Ovary (tissue), 9 donors: ENCODE data around the gene ENAH. TPM values are rescaled to one million over a fixed set of nuclear protein-coding genes. Genes with fewer than 3 reads are reported as not detected.
"Not testable (repeated sequence)": the region's sequence is repeated elsewhere in the genome, so short reads cannot be mapped to it uniquely, and the experiment has no call there.

ENCODE experiments used
- DNase-seq, 5 donors: peaks; one replicate each; pipeline ENCODE4 v3.0.0-alpha.2; 2019 to 2020
- H3K27ac ChIP-seq, 2 donors: fragments of 200-600 bp; one replicate each; pipeline versions ENCODE4 v1.5.1 to v1.8.0; 2019 to 2022
- H3K27me3 ChIP-seq: fragments of 200-600 bp; one replicate; pipeline ENCODE4 v1.8.0; 2022
- H3K36me3 ChIP-seq: fragments of 200-600 bp; sonication (generic); one replicate; pipeline ENCODE4 v1.5.1; 2019
- H3K4me1 ChIP-seq: one replicate; pipeline ENCODE4 v1.8.1; 2013; ENCODE audit warnings: mild to moderate bottlenecking, moderate library complexity; ENCODE audit not compliant: insufficient read depth
- H3K4me3 ChIP-seq: fragments of 200-600 bp; sonication (generic); one replicate; pipeline ENCODE4 v1.5.1; 2017
- H3K9me3 ChIP-seq, 2 donors: fragments of 200-600 bp in 1 of 2; sonication (generic) in 1 of 2; one replicate each; pipeline versions ENCODE4 v1.5.1 to v1.8.1; 2013 to 2019; ENCODE audit warnings: mild to moderate bottlenecking in 1 of 2, moderate library complexity in 1 of 2
- EP300 ChIP-seq: sonication (generic); formaldehyde crosslinking; IDR thresholded peaks from one replicate; pipeline ENCODE4 v1.6.1; 2017; ENCODE audit warnings: antibody characterized with exemption
- POLR2A ChIP-seq: fragments of 450-650 bp; IDR thresholded peaks from one replicate; pipeline ENCODE4 v1.6.1; 2017; ENCODE audit warnings: antibody characterized with exemption, mild to moderate bottlenecking, moderate library complexity
- WGBS, 3 donors: extraction: QIAGEN DNeasy Blood & Tissue Kit in 1 of 3; methylation state at CpG; one replicate each; pipeline versions ENCODE4 v1.1.5 to v1.1.7; 2013 to 2017; 5-methylcytosine and 5-hydroxymethylcytosine counted together
- intact Hi-C, 4 donors: fragments of 100-400 bp; cut with DNase I; formaldehyde crosslinking; loops; one replicate each; pipeline versions ENCODE4 v1.11.0 to v1.15.1; 2022 to 2023
- polyA plus RNA-seq, 2 donors: library from polyadenylated mRNA; stranded (reverse); fragments of 200-250 nt in 1 of 2; fragments of 350-450 nt in 1 of 2; fragmentation: Illumina TruSeq in 1 of 2; extraction: RNeasy Lipid Tissue Mini Kit (QIAGEN cat#74804) in 1 of 2; gene quantifications; one replicate each; pipeline ENCODE4 v1.2.3, GENCODE V29; 2013 to 2014
- total RNA-seq, 7 donors: library from RNA; depleted of rRNA in 2 of 7; stranded (reverse); fragments of >200 nt in 2 of 7; fragmentation: NEBNext Ultra II Directional in 3 of 7; extraction: Animal tissue kit (Norgen Biotek cat#: 25700) in 3 of 7; gene quantifications; one replicate each; pipeline versions ENCODE4 v1.1.0 to v1.2.4, GENCODE V29; 2016 to 2023
- TF ChIP-seq, protein P1 (sequence below), 3 donors: fragments of 450-650 bp in 2 of 3; fragments of 200-600 bp in 1 of 3; IDR thresholded peaks; one replicate each; pipeline versions ENCODE4 v1.5.1 to v1.8.0; 2016 to 2022; ENCODE audit warnings: antibody characterized with exemption in 3 of 3, mild to moderate bottlenecking in 1 of 3
- donor health status: DM: no; HTN: no; CAD: no; lungs with moderate emphysema.
- donor health status: DM: no; HTN: no; CAD: no.
- donor health status: Bipolar disorder and iron deficiency.
- donor health status: DM: yes; HTN: yes; CAD: no.
- donor health status: DM: no; HTN: no; CAD: no.
- donor health status: DM: yes; HTN: yes; CAD: no.

The ENAH gene
- total and polyA plus RNA-seq, 9 donors, result 33.4 to 137 (median 88.6) TPM

DNA sequence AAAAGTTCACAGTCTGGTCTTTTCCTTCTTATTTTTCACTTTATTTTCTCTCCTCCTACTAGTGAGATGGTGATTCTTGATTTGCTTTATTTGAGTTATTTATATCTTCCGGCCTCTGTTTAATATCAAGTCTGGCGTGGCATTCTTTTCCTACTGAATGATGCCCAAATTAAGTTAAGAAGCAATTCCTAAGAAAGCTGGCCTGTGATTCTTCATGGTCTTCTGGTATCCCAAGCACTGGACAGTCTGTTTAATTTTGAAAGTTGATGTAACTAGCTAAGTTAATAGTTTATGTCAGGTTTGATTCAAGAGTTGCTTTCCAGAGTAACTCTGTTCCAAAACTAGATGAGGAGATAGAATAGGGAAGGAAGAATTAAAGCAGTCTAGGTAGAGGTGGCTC lies 9.2 kb upstream of the ENAH start:
- Histone ChIP-seq H3K27ac (no peak overlapping the region), H3K36me3 (no peaks in the 10 kb centered on the region), H3K4me1 (no peaks in the 10 kb centered on the region), H3K9me3 (no peaks in the 10 kb centered on the region), H3K27me3 (no peaks in the 10 kb centered on the region), H3K4me3 (no peak overlapping the region)
- intact Hi-C loops, result loop anchor here in 1 of 4 donors (10.0 kb wide), 1 partner anchor 97 kb away; no protein-coding TSS in a partner anchor
- 73 to 86% (median 80%) methylated on average over 2 of the region's 2 CpGs for WGBS, 3 donors
- no peak for DNase-seq
- TF ChIP-seq, protein P1, sequence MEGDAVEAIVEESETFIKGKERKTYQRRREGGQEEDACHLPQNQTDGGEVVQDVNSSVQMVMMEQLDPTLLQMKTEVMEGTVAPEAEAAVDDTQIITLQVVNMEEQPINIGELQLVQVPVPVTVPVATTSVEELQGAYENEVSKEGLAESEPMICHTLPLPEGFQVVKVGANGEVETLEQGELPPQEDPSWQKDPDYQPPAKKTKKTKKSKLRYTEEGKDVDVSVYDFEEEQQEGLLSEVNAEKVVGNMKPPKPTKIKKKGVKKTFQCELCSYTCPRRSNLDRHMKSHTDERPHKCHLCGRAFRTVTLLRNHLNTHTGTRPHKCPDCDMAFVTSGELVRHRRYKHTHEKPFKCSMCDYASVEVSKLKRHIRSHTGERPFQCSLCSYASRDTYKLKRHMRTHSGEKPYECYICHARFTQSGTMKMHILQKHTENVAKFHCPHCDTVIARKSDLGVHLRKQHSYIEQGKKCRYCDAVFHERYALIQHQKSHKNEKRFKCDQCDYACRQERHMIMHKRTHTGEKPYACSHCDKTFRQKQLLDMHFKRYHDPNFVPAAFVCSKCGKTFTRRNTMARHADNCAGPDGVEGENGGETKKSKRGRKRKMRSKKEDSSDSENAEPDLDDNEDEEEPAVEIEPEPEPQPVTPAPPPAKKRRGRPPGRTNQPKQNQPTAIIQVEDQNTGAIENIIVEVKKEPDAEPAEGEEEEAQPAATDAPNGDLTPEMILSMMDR (IDR thresholded peaks at IDR 0.05), result no peak
- TF ChIP-seq POLR2A (no peak), EP300 (no peak)

DNA sequence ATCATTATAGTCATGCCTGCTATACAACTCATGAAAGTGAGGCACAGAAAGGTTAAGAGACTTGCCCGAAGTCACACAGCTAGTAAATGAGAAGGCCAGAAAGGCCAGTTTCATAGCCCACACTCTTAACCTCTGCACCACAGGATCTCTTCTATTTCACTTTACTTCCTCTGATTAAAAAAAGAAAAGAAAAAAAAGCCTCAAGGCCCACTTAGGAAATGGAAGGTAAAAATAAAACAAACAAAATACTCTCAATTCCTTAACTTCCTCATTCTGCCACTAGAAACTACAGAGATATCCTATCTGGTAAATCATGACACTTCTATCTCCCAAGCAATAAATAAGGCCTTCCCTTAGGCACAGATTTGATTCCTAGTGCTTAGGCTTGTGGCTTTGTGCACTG lies 7.6 kb upstream of the ENAH start:
- TF ChIP-seq, protein P1 (IDR thresholded peaks at IDR 0.05), result no peak
- no peak for TF ChIP-seq POLR2A
- TF ChIP-seq EP300, result no peak
- Histone ChIP-seq H3K27ac (no peak overlapping the region), H3K9me3 (no peaks in the 10 kb centered on the region), H3K4me1 (peaks cover 1% of the 10 kb centered on the region), H3K4me3 (no peak overlapping the region), H3K36me3 (no peaks in the 10 kb centered on the region), H3K27me3 (no peaks in the 10 kb centered on the region)
- 78 to 93% (median 83%) methylated on average over 1 of the region's 1 CpG for WGBS, 3 donors
- DNase-seq, result no peak
- intact Hi-C loops, result loop anchor here in 1 of 4 donors (10.0 kb wide), 1 partner anchor 96 kb away; no protein-coding TSS in a partner anchor

DNA sequence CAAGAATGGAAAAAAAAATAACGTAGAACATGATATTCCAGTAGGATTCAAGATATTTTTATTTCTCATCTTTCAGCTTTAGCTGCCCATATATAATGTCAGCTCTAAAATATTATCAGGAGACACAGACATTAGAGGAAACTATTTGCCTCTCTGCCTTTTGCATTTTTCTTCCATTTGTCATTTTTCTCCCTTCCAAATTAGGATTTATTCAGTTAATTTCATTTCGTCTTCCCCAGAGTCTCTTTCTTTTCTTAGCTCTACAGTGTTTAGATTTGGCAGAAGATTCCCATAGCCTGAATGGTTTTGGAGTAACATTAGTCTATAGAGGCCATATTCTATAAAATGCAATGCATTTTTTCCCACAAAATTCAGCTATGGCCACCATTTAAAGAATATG lies 5.1 kb upstream of the ENAH start:
- WGBS, 3 donors, result 9 to 22% (median 15%) methylated on average over 2 of the region's 2 CpGs
- DNase-seq, result no peak
- Histone ChIP-seq H3K4me3 (no peak overlapping the region), H3K4me1 (peaks cover 7% of the 10 kb centered on the region), H3K27ac (no peak overlapping the region), H3K36me3 (no peaks in the 10 kb centered on the region), H3K9me3 (no peaks in the 10 kb centered on the region), H3K27me3 (no peaks in the 10 kb centered on the region)
- intact Hi-C loops, result loop anchor here in 2 of 4 donors (5.0 to 10.0 kb wide), 3 partner anchors 93 to 254 kb away; no protein-coding TSS in a partner anchor
- TF ChIP-seq, protein P1 (IDR thresholded peaks at IDR 0.05), result no peak
- TF ChIP-seq POLR2A (no peak), EP300 (no peak)

DNA sequence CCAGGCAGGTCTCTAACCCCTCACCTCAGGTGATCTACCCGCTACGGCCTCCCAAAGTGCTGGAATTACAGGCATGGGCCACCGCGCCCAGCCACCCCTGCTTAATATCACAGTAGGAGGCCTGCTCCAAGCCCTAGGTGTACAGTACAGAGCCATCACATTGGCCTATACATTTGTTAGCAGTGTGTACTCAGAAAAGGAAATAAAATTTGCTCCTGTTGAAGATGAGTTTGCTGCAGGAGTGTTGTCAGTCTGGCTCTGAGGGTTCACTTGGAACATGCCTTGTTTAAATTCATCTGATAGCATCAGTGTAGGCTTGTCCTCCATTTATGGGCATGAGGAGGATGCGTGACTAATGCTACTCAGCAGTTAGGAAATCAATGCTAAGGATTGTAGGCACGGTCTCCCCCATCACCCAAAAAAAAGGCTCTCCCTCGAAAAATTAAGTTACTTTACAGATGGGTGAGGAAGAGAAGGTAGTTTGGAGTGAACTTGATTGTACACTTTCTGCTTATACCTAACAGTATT lies 4.6 kb upstream of the ENAH start:
- Histone ChIP-seq H3K27me3 (no peaks in the 10 kb centered on the region), H3K36me3 (no peaks in the 10 kb centered on the region), H3K4me1 (peaks cover 7% of the 10 kb centered on the region), H3K27ac (no peak overlapping the region), H3K9me3 (no peaks in the 10 kb centered on the region), H3K4me3 (no peak overlapping the region)
- DNase-seq, result no peak
- TF ChIP-seq EP300, result no peak
- TF ChIP-seq POLR2A, result no peak
- TF ChIP-seq, protein P1 (IDR thresholded peaks at IDR 0.05), result no peak
- intact Hi-C loops, result loop anchor here in 2 of 4 donors (5.0 to 10.0 kb wide), 3 partner anchors 93 to 255 kb away; no protein-coding TSS in a partner anchor
- WGBS, 3 donors, result 67 to 73% (median 69%) methylated on average over 7 of the region's 7 CpGs

DNA sequence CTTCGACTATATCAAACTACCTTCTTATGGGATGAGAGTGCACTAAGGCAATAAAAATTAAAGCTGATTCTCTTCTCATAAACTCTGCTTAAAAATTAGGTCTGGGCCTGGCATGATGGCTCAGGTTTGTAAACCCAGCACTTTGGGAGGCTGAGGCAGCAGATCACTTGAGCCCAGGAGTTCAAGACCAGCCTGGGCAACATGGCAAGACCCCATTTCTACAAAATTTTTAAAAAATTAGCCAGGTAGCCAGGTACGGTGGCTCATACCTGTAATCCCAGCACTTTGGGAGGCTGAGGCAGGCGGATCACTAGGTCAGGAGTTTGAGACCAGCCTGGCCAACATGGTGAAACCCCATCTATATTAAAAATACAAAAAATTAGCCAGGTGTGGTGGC lies 3.3 kb upstream of the ENAH start:
- H3K4me1 ChIP-seq, result not testable (repeated sequence)
- 83 to 91% (median 87%) methylated on average over 3 of the region's 3 CpGs for WGBS, 3 donors

More for the DNA sequence above, 3.3 kb upstream of the ENAH start:
- not testable (repeated sequence) for H3K27ac ChIP-seq, H3K4me3 ChIP-seq, H3K36me3 ChIP-seq, DNase-seq, H3K27me3 ChIP-seq, H3K9me3 ChIP-seq
- intact Hi-C loops, result loop anchor here in 2 of 4 donors (5.0 to 10.0 kb wide), 3 partner anchors 91 to 256 kb away; no protein-coding TSS in a partner anchor
